Natural killer cell (primary cell): Measurements from ENCODE around the gene TPSB2. TPM values are rescaled to one million over a fixed set of nuclear protein-coding genes. Genes with fewer than 3 reads are reported as not detected.
"Not testable (repeated sequence)": the region's sequence is repeated elsewhere in the genome, so short reads cannot be mapped to it uniquely, and the experiment has no call there.

Experiments
- ATAC-seq, 3 donors: fragments of 150-1000 bp in 2 of 3; fragments of 200-7000 bp in 1 of 3; cut with Tn5 transposase; 1 replicate in 1 of 3; 2 replicates in 2 of 3; pipeline ENCODE4 v1.10.0; 2021; ENCODE audit warnings: mild to moderate bottlenecking in 2 of 3, moderate library complexity in 2 of 3
- DNase-seq, 2 donors: peaks; one replicate each; pipeline versions ENCODE4 v3.0.0 to v3.0.0-alpha.2; 2013 to 2021; ENCODE audit warnings: mixed read lengths in 1 of 2
- H3K27ac ChIP-seq: one replicate; pipeline ENCODE4 v1.5.1; 2013; ENCODE audit warnings: mild to moderate bottlenecking, low read length
- H3K27me3 ChIP-seq: one replicate; pipeline ENCODE4 v1.6.1; 2013; ENCODE audit warnings: low read length; ENCODE audit not compliant: control insufficient read depth, insufficient read depth
- H3K36me3 ChIP-seq: one replicate; pipeline ENCODE4 v1.6.1; 2013; ENCODE audit warnings: low read length; ENCODE audit not compliant: control insufficient read depth, insufficient read depth
- H3K4me1 ChIP-seq: one replicate; pipeline ENCODE4 v1.6.1; 2013; ENCODE audit warnings: low read length; ENCODE audit not compliant: control insufficient read depth, insufficient read depth
- H3K4me3 ChIP-seq: one replicate; pipeline ENCODE4 v1.5.1; 2013; ENCODE audit warnings: low read length
- H3K9me3 ChIP-seq: one replicate; pipeline ENCODE4 v1.6.1; 2013; ENCODE audit warnings: low read length; ENCODE audit not compliant: control insufficient read depth, insufficient read depth
- H3K27ac Mint-ChIP-seq, 2 donors: one replicate each; pipeline ENCODE4 v1.8.0; 2022; ENCODE audit warnings: mild to moderate bottlenecking in 2 of 2, mixed read lengths in 2 of 2, moderate library complexity in 1 of 2
- H3K27me3 Mint-ChIP-seq, 2 donors: one replicate each; pipeline ENCODE4 v1.8.0; 2022; ENCODE audit warnings: low read depth in 2 of 2, mixed read lengths in 2 of 2
- H3K36me3 Mint-ChIP-seq: one replicate; pipeline ENCODE4 v1.8.0; 2022; ENCODE audit warnings: mixed read lengths
- H3K4me1 Mint-ChIP-seq, 2 donors: one replicate each; pipeline ENCODE4 v1.8.0; 2022; ENCODE audit warnings: mixed read lengths in 2 of 2
- H3K4me3 Mint-ChIP-seq: one replicate; pipeline ENCODE4 v1.8.0; 2022; ENCODE audit warnings: mild to moderate bottlenecking, moderate library complexity, mixed read lengths
- H3K9me3 Mint-ChIP-seq, 2 donors: one replicate each; pipeline ENCODE4 v1.8.0; 2022; ENCODE audit warnings: mixed read lengths in 2 of 2
- WGBS: methylation state at CpG from one replicate; pipeline ENCODE4 v1.1.7; 2013; ENCODE audit warnings: missing lambda C conversion rate; ENCODE audit not compliant: insufficient coverage; 5-methylcytosine and 5-hydroxymethylcytosine counted together
- intact Hi-C: fragments of 100-400 bp; cut with micrococcal nuclease; formaldehyde crosslinking; loops from one replicate; pipeline ENCODE4 v1.14.2; 2022
- total RNA-seq, 4 donors: library from RNA; stranded (reverse); fragments of 120-200 nt in 1 of 4; gene quantifications; one replicate each; pipeline versions ENCODE4 v1.2.3 to v1.2.4, GENCODE V29; 2013 to 2022
- TF ChIP-seq, protein P1 (sequence below): fragments of 200-600 bp; IDR thresholded peaks from one replicate; pipeline ENCODE4 v1.8.0; 2022; ENCODE audit warnings: antibody characterized with exemption

Gene TPSB2
- total RNA-seq, 3 donors from 2014 or later (not counting 1 experiment from before 2014, with no cell fraction given) = 12.6 TPM; not detected in 2

DNA sequence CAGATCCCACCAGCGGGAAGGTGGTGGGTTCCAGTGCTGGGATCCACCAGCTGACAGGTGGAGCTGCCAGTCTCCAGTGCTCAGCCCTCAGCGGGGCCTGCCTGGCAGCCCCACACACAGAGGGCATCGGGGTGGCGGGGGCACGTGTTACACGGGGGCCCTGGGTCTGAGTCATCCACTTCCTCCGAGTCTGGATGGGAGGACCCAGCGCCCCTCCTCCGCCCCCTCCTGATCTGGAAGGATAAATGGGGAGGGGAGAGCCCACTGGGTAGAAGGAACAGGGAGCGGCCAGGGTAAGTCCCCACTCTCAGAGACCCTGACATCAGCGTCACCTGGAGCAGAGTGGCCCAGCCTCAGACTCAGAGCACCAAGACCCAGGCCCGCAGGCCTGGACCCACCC lies 10.5 kb upstream of the TPSB2 start, which contains the start of gene TPSAB1:
TSS of gene TPSAB1 (plus strand) at position 270 of the 400 bp plus-strand sequence. CDS start 234 bp downstream, outside the sequence.
- intact Hi-C loops, DNase-seq, H3K4me3 ChIP-seq, H3K27me3 Mint-ChIP-seq, H3K27me3 ChIP-seq, H3K9me3 ChIP-seq, H3K4me1 Mint-ChIP-seq, H3K36me3 Mint-ChIP-seq, H3K4me3 Mint-ChIP-seq, H3K27ac ChIP-seq, H3K27ac Mint-ChIP-seq, ATAC-seq, H3K9me3 Mint-ChIP-seq, H3K36me3 ChIP-seq: not testable (repeated sequence)
- H3K4me1 ChIP-seq = peaks cover 15% of the 10 kb centered on the region
- 83% methylated on average over 1 of the region's 12 CpGs for WGBS

DNA sequence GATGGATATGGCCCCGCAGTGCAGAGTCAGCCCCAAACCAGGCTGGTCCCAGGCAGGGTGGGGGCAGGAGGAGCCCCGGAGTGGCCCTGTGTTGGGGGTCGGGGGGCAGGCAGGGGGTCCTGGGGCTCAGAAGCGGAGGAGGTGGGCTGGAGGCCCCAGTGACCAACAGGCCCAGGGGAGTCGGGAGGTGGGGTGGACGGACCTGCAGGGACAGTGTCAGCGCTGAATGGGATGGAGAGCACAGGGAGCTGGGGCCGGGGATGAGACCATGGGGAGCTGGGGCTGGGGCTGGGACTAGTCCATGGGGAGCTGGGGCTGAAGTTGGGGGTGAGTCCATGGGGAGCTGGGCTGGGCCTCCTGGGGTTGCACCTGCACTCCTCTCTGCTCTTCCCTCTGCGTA lies 9.6 kb upstream of the TPSB2 start:
- H3K9me3 ChIP-seq, H3K9me3 Mint-ChIP-seq, H3K4me1 Mint-ChIP-seq, H3K27me3 Mint-ChIP-seq, H3K27ac ChIP-seq, H3K27ac Mint-ChIP-seq, H3K36me3 ChIP-seq, H3K4me1 ChIP-seq, H3K4me3 Mint-ChIP-seq, ATAC-seq, H3K36me3 Mint-ChIP-seq, H3K4me3 ChIP-seq, intact Hi-C loops, DNase-seq, H3K27me3 ChIP-seq: not testable (repeated sequence)
- 88% methylated on average over 6 of the region's 9 CpGs for WGBS

DNA sequence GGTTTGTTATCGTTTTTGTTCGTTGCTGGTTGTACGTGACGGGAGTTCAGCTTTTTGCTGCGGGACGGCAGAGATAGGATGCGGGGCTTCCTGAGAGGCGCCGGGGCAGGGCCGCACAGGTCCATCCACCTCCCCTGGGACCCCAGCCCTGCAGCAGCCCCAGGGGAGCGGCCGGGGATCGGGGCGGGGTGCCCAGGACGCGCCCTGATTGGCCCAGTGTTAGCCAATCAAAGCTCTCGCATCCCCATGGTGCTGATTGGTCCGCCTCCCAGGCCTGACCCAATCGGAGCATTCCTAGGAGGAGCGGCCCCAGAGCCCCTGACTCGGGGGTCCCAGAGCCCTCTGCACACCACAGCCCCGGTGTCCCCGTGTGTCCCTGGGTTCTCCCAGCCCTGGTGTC lies 8.9 kb upstream of the TPSB2 start:
- H3K27me3 ChIP-seq, H3K4me3 ChIP-seq, H3K4me1 Mint-ChIP-seq, H3K36me3 Mint-ChIP-seq, H3K27ac Mint-ChIP-seq, H3K27me3 Mint-ChIP-seq, H3K4me3 Mint-ChIP-seq, H3K9me3 ChIP-seq, H3K27ac ChIP-seq, intact Hi-C loops, H3K9me3 Mint-ChIP-seq, DNase-seq, H3K4me1 ChIP-seq, H3K36me3 ChIP-seq, ATAC-seq: not testable (repeated sequence)
- 75% methylated on average over 16 of the region's 23 CpGs for WGBS

DNA sequence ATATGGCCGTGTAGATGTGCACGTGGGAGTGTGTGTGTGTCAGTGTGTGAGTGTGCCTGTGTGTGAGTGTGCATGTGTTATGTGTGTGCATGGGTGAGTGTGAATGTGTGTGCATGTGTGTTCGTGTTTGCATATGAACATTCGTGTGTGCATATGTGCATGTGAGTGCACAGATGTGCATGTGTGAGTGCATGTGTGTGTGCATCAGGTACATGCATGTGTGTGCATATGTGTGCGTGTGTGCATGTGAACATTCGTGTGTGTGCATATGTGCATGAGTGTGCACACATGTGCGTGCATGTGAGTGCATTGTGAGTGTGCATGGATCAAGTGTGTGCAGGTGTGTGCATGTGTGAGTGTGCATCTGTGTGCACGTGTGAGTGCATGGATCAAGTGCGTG lies 8.0 kb upstream of the TPSB2 start:
- Mint-ChIP-seq H3K27me3 (no peaks in the 10 kb centered on the region), H3K36me3 (no peaks in the 10 kb centered on the region), H3K27ac (no peak overlapping the region), H3K9me3 (no peaks in the 10 kb centered on the region), H3K4me3 (no peak overlapping the region), H3K4me1 (no peaks in the 10 kb centered on the region)
- WGBS = 89% methylated on average over 9 of the region's 9 CpGs
- no peak for DNase-seq
- H3K27ac ChIP-seq = no peak overlapping the region
- H3K4me3 ChIP-seq = no peak overlapping the region
- no peaks in the 10 kb centered on the region for H3K4me1 ChIP-seq
- ATAC-seq = no peak
- TF ChIP-seq, protein P1, sequence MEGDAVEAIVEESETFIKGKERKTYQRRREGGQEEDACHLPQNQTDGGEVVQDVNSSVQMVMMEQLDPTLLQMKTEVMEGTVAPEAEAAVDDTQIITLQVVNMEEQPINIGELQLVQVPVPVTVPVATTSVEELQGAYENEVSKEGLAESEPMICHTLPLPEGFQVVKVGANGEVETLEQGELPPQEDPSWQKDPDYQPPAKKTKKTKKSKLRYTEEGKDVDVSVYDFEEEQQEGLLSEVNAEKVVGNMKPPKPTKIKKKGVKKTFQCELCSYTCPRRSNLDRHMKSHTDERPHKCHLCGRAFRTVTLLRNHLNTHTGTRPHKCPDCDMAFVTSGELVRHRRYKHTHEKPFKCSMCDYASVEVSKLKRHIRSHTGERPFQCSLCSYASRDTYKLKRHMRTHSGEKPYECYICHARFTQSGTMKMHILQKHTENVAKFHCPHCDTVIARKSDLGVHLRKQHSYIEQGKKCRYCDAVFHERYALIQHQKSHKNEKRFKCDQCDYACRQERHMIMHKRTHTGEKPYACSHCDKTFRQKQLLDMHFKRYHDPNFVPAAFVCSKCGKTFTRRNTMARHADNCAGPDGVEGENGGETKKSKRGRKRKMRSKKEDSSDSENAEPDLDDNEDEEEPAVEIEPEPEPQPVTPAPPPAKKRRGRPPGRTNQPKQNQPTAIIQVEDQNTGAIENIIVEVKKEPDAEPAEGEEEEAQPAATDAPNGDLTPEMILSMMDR = no peak
- intact Hi-C loops = no loop called here
- H3K36me3 ChIP-seq = no peaks in the 10 kb centered on the region
- no peaks in the 10 kb centered on the region for H3K27me3 ChIP-seq
- no peaks in the 10 kb centered on the region for H3K9me3 ChIP-seq

DNA sequence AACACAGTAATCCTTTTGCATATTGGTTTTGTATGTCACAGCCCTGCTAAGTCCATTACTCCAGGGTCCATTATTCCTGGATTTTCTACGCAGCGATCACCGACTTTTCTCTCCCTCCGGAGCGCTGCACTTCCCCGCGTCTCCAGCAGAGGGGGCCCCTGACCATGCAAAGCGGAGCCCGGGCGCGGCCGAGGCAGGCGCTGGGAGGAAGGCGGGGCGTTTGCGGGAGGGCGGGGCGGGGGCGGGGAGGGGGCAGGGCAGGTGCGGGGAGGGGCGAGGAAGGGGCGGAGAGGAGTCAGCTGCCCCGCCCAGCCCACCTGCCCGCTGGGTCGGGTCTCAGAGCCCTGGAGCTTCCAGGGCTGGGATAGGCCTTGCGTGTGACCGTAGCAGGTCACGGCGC lies 6.7 kb upstream of the TPSB2 start:
- DNase-seq, H3K4me1 ChIP-seq, H3K9me3 Mint-ChIP-seq, H3K36me3 ChIP-seq, H3K4me3 Mint-ChIP-seq, H3K27me3 Mint-ChIP-seq, H3K4me1 Mint-ChIP-seq, H3K27ac Mint-ChIP-seq, H3K9me3 ChIP-seq, H3K27me3 ChIP-seq, H3K27ac ChIP-seq, intact Hi-C loops, H3K36me3 Mint-ChIP-seq, H3K4me3 ChIP-seq: not testable (repeated sequence)
- no CpG with 5 or more reads among the region's 29 CpGs for WGBS
- ATAC-seq = peak; percentile 82 to 99 (median 95)

DNA sequence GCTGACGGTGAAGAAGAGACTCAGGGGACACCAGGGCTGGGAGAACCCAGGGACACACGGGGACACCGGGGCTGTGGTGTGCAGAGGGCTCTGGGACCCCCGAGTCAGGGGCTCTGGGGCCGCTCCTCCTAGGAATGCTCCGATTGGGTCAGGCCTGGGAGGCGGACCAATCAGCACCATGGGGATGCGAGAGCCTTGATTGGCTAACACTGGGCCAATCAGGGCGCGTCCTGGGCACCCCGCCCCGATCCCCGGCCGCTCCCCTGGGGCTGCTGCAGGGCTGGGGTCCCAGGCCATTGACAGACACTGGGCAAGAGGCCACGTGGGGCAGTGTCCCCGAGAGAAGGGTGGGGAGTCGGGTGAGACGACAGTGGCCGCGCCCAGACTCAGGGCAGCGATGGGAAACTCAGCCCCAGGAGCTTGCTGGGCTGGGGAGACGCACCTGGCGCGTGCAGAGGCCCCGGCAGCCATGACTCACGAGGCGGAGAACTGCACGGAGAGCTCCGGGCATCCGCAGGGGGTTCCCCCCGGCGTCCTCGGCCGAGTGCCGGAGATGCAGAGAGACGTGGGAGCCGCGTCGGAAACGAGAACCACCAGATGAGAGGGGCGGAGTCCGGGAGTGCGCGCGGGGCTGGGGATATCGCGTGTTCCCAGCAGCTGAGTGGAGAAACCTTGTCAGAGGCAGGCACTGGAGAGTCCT lies 2.2 kb upstream of the TPSB2 start:
- H3K4me1 ChIP-seq, H3K27me3 Mint-ChIP-seq, H3K9me3 Mint-ChIP-seq, H3K27ac Mint-ChIP-seq, H3K4me3 ChIP-seq, DNase-seq, H3K4me1 Mint-ChIP-seq, H3K27ac ChIP-seq, H3K27me3 ChIP-seq, H3K36me3 ChIP-seq, intact Hi-C loops, H3K9me3 ChIP-seq, H3K36me3 Mint-ChIP-seq, H3K4me3 Mint-ChIP-seq: not testable (repeated sequence)
- peak in 1 of 3 donors; percentile 34 for ATAC-seq
- no CpG with 5 or more reads among the region's 47 CpGs for WGBS

DNA sequence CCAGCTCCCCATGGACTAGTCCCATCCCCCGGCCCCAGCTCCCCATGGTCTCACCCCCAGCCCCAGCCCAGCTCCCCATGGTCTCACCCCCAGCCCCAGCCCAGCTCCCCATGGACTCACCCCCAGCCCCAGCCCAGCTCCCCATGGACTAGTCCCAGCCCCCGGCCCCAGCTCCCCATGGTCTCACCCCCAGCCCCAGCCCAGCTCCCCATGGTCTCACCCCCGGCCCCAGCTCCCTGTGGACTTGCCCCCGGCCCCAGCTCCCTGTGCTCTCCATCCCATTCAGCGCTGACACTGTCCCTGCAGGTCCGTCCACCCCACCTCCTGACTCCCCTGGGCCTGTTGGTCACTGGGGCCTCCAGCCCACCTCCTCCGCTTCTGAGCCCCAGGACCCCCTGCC lies 1.3 kb upstream of the TPSB2 start:
- DNase-seq, H3K4me1 Mint-ChIP-seq, H3K36me3 Mint-ChIP-seq, H3K27ac Mint-ChIP-seq, H3K27me3 Mint-ChIP-seq, H3K4me3 ChIP-seq, H3K9me3 Mint-ChIP-seq, H3K4me3 Mint-ChIP-seq, intact Hi-C loops, H3K27ac ChIP-seq, ATAC-seq, H3K4me1 ChIP-seq, H3K36me3 ChIP-seq, H3K27me3 ChIP-seq, H3K9me3 ChIP-seq: not testable (repeated sequence)
- 78% methylated on average over 5 of the region's 7 CpGs for WGBS
